GM23248 (cell line): ENCODE results near the gene MEP1A.

ENCODE experiments used
- EZH2 ChIP-seq: fragments of 200-600 bp; sonication (generic); IDR thresholded peaks from 2 replicates; pipeline ENCODE4 v1.6.1; 2018; ENCODE audit warnings: antibody characterized with exemption, mild to moderate bottlenecking; ENCODE audit not compliant: insufficient read depth, poor library complexity, severe bottlenecking
- EZH2phosphoT487 ChIP-seq: fragments of 200-600 bp; sonication (generic); IDR thresholded peaks from 2 replicates; pipeline ENCODE4 v1.6.1; 2018; ENCODE audit warnings: antibody characterized with exemption, moderate library complexity, mild to moderate bottlenecking, low read depth; ENCODE audit not compliant: insufficient read depth

DNA sequence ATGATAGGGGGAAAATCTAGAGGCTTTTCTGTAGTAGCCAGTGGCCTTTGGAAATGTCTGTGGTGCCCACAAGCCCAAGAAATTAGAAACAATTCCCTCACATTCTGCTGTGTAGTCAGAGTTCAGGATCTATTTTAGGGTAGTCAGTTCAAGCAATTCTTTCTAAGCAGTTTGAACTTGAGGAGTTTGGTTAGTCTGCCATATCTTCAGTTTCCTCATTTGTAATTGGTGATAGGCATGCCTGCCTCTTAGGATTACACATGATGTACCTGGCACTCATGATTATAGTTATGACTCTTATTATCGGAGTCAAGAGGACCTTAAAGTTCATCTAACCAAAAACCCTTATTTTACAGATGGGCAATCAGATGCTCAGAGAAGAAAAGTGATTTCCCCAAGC is 21.2 kb upstream of the MEP1A start:
- TF ChIP-seq EZH2 (no peak), EZH2phosphoT487 (no peak)
